DMS53 treated with DMSO at 0.1 percent for 48 hours (cell line): ENCODE results near the gene SH3TC1.

Source experiments
- DNase-seq: peaks from one replicate; lab custom pipeline; 2025; ENCODE audit not compliant: unreplicated experiment; lab: John Stamatoyannopoulos, UW

SH3TC1 gene

DNA sequence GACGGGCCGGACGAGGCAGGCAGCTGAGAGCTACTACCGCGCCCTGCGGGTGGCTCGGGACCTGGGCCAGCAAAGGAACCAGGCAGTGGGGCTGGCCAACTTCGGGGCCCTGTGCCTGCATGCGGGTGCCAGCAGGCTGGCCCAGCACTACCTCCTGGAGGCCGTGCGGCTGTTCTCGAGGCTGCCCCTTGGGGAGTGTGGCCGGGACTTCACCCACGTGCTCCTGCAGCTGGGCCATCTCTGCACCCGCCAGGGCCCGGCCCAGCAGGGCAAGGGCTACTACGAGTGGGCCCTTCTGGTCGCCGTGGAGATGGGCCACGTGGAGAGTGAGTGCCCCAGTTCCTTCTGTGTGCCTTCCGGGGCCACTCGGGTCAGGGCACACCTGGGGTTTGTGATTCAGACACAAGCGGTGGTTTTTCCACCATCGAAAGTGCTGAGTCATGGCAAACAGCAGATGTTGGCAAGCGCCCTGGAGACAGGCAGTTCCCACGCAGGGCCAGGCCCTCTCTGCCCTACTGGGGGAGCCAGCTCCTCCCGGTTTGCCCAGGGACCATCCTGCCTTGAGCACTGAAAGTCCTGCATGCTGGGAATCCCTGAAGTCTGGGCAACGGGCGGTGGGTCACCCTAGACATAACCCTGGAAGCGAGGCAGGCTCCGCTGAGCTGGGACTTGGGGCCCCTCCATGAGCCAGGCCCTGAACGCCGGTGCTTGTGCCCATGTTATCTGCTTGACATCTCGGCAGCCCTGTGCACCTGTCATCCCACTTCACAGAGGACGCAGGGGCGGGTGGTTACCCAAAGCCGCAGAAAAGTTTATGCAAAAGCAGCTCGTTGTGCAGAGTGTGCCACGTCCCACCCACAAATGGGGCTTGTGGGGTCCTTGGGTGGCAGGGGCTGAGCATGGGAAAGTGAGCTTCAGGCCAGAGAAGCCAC lies 29.5 kb downstream of the SH3TC1 start:
- DNase-seq = peak; percentile 59

- DNase-seq = no peak
Observed at GRCh38 chr4:8229331-8229975, 30.4 kb downstream of the SH3TC1 start.

GRCh38 chr4:8230033-8230432 lies 30.9 kb downstream of the SH3TC1 start:
- DNase-seq = no peak

DNA sequence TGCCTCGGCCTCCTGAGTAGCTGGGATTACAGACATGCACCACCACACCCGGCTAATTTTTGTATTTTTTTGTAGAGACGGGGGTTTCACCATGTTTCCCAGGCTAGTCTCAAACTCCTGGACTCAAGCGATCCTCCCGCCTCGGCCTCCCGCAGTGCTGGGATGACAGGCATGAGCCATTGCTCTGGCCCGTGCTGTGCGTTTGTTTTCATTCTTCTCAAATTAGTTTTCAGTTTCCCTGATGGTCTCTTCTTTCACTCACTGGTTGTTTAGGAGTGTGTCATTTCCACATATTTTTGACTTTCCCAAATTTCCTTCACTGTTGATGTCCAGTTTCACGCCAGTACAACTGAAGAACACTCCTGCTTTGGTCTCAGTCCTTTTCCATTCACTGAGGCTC lies 31.8 kb downstream of the SH3TC1 start:
- no peak for DNase-seq

- no peak for DNase-seq
Observed at GRCh38 chr4:8231551-8232049, 32.5 kb downstream of the SH3TC1 start.

GRCh38 chr4:8232748-8233147 lies 33.7 kb downstream of the SH3TC1 start:
- DNase-seq = no peak

- DNase-seq = no peak
Observed at GRCh38 chr4:8233672-8234484, 34.8 kb downstream of the SH3TC1 start.

GRCh38 chr4:8234715-8235114 lies 35.6 kb downstream of the SH3TC1 start:
- no peak for DNase-seq

DNA sequence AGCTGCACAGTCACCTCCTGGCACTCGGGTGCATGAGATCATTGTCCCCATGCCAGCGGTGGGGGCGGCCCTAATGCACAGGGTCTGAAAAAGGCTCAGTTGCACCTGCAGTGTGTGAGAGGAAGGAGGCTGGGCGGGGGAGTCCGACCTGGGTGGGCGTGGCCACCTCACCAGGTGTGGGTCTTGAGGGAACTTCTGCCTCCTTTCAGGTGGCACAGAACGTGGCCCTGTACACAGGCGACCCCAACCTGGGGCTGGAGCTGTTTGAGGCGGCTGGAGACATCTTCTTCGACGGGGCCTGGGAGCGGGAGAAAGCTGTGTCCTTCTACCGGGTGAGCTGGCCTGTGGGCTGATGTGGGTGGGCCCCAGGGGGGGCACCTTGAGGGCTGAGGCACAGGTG lies 36.1 kb downstream of the SH3TC1 start:
- no peak for DNase-seq

DNA sequence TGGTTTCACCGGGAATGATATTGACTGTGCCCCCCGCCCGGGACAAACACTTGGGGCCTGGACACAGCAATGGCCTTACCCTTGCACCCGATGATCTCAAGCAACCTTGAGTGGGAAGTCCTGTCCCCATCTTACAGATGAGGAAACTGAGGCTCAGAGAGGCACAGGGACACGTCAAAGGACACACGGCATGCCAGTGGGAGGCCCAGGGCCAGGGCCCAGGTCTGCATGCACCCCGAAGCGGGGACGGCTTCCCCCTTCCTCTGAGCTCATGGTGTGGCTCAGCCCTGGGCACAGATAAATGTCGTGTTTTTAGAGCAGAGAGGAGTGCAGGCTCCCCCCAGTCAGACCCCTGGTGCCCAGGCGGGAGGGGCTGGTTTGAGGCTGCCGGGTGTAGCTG lies 36.6 kb downstream of the SH3TC1 start:
- DNase-seq = no peak

DNA sequence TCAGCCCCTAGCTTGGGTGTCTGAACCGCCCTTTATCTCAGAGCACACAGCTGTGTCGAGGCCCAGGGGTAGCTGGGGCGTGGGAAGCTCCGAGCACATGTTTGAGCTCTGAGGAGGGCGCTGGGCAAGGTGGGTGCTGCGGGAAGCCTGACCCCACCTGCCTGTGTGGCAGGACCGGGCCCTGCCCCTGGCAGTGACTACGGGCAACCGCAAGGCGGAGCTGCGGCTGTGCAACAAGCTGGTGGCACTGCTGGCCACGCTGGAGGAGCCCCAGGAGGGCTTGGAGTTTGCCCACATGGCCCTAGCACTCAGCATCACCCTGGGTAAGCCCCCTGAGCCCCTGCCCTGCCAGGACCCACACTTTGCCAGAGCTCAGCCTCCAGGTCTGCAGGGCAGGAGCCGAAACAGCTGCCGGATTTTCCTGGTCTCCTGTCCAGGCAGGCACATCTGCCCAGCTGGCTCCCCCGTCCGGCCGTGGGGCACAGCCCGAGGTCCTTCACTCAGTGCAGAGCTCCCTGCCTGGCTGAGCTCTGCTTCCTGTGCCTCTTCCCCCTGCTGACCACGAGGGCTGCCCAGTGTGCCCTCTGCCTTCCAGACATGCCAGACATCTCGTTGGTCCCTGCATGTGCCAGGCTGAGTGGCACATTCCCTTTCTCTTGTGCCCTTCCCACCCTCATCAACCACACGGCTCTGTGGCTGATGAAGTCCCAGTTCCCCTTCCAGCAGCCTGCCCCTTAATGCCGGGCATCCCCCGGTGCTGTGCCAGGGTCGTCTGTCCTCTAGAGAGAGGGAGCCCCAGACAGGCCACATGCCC lies 37.2 kb downstream of the SH3TC1 start:
- DNase-seq = no peak

GRCh38 chr4:8236920-8237195 lies 37.8 kb downstream of the SH3TC1 start:
- DNase-seq = no peak

- DNase-seq = no peak
Observed at GRCh38 chr4:8237256-8237989, 38.3 kb downstream of the SH3TC1 start.

DNA sequence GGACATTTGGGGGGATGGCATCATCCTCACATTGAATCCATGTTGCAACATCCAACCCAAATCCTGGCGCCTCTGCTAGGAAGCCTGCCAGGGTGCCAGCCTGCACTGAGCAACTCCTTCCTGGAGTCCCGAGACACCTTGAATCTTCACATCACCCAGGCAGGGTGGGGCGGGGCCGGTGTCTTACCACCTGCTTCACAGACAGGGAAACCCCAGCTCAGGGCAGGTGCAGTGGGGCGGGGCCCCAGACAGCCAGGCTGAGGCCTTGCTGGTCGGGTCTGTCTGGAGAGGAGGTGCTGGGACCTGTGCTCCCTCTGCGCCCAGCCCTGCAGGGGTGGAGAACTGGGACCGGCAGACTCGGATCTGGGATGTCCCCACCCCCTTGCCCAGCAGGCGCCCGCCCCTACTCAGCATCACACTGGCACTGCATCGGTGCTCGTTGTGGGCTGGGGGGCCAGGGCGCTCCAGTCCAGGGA lies 39.0 kb downstream of the SH3TC1 start:
- peak; percentile 66 for DNase-seq

DNA sequence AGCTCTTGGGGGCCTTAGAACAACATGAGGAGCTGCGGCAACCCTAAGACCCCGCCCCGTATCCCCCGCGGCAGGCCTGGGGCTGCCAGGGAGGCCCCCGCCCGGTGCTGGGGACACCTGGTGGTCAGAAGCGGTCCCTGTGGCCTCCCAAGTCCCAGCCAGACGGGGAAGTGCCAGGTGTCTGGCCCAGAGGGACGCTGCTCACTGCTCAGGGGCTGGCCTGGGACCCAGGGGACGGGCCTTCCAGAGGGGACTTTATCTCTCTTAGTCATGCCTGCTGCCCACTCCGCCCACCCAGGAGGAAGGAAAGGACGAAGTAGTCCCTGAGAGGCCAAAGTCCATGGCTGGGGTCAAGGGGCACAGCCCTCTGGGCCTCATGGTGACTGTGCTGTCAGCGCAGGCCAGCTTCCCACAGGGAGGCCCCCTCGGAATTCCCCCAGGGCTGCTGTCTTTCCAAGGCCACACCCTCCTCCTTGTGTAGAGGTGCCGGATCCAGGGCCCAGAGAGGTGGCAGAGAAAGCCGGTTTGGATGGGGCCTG lies 39.5 kb downstream of the SH3TC1 start:
- no peak for DNase-seq

DNA sequence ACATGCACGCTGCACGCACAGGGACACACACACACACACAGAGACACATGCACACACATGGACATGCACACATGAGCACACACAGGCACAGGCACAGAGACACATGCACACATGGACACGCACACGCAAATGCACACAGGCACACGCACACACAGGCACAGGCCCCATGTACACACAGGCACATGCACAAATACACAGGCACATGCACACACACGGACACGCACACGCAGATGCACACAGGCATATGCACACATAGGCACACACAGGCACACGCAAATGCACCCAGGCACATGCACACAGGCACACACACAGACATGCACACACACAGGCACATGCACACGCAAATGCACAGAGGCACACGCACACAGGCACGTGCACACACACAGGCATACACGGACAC lies 40.1 kb downstream of the SH3TC1 start:
- DNase-seq = no peak

DNA sequence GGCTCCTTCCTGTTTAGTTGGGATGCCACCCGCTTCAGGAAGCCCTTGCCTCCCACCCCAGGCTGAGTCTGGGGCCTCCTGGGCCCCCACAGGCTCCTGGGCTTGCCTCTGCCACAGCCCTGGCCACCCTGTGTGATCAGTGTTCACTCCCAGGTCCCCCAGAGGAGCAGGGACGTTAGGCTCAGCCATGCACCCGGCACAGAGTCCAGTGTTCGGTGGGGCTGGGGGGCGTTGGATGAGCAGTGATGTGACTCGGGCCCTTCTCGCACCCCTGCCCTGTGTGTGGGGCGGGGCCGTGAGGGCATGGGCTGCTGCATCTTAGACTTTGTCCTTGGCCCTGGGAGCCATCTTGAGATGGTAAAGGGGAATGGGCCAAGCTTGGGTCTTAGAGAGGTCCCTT lies 40.6 kb downstream of the SH3TC1 start:
- no peak for DNase-seq

DNA sequence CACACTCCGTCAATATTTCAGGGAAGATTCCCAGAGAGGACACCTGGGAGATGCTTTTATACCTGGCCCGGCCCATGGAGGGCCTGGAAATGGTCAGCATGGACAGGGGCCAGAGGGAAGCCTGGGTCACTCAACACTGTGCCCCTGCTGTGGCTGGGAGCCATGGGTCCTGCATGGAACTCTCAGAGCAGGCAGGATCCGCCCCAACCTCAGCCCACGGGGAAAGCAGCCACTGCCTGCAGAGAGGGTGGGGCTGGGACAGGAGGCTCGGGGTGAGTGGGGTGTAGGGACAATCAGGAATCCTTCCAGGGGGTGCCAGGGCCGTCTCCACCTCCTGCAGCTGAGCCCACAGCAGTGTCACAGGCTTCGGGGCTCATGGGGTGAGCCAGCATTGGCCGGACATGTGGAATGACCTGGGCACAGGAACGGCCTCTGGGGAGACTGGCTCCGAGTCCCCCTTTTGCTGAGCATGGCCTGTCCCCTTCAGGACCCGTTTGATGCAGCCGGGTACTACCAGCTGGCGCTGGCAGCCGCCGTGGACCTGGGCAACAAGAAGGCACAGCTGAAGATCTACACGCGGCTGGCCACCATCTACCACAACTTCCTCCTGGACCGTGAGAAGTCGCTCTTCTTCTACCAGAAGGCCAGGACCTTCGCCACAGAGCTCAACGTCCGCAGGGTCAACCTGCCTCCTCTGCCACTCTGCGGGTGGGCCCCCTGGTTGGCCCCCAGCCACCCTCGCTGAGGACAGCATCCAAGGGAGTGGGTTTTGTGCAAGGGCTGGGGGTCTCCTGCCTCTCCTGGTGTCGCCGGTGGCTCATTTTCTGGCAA lies 41.3 kb downstream of the SH3TC1 start:
- no peak for DNase-seq
